HL-60 (cell line): ENCODE results near the gene SRCIN1.
A peak's percentile ranks its signal among the peaks of the same experiment; 100 is the strongest.

Experiments
- DNase-seq, 2 experiments: peaks; one replicate each; pipeline ENCODE4 v3.0.0-alpha.2; 2010 to 2020; ENCODE audit warnings: low read depth in 1 of 2, low spot score in 1 of 2
- H3K27ac ChIP-seq: fragments of 250-450 bp; sonication (Bioruptor Pico); replicated peaks from 2 replicates; pipeline ENCODE4 v1.5.1; 2020; ENCODE audit warnings: mild to moderate bottlenecking, moderate library complexity
- H3K27me3 ChIP-seq: fragments of 250-450 bp; sonication (Bioruptor Pico); 2 replicates; pipeline ENCODE4 v1.5.1; 2021; ENCODE audit warnings: mild to moderate bottlenecking, moderate library complexity; ENCODE audit not compliant: insufficient read depth, poor library complexity, severe bottlenecking
- H3K4me3 ChIP-seq: replicated peaks from 2 replicates; pipeline ENCODE4 v1.5.1; 2011; ENCODE audit warnings: mild to moderate bottlenecking, control low read depth, low read length; ENCODE audit not compliant: insufficient read depth
- CTCF ChIP-seq: IDR thresholded peaks from one replicate; pipeline ENCODE4 v1.5.1; 2011; ENCODE audit warnings: low read length, control low read depth, inconsistent platforms; ENCODE audit not compliant: insufficient read depth
- GABPA ChIP-seq: IDR thresholded peaks from 2 replicates; pipeline ENCODE4 v1.6.1; 2012; ENCODE audit warnings: low read depth
- POLR2AphosphoS5 ChIP-seq: IDR thresholded peaks from 2 replicates; pipeline ENCODE4 v1.6.1; 2012; ENCODE audit warnings: low read depth
- REST ChIP-seq: IDR thresholded peaks from 2 replicates; pipeline ENCODE4 v1.6.1; 2012; ENCODE audit warnings: low read depth; ENCODE audit not compliant: insufficient replicate concordance
- SPI1 ChIP-seq: IDR thresholded peaks from 2 replicates; pipeline ENCODE4 v1.6.1; 2012; ENCODE audit warnings: low read depth, mild to moderate bottlenecking, borderline replicate concordance

SRCIN1 gene

GRCh38 chr17:38557396-38557795 lies 48.4 kb downstream of the SRCIN1 start:
- TF ChIP-seq REST: no peak
- TF ChIP-seq POLR2AphosphoS5: no peak
- no peak for TF ChIP-seq GABPA
- TF ChIP-seq SPI1: no peak
- no peak for TF ChIP-seq CTCF
- peaks cover 18% of the 10 kb centered on the region for H3K27me3 ChIP-seq
- DNase-seq: no peak
- no peak overlapping the region for H3K27ac ChIP-seq
- no peak overlapping the region for H3K4me3 ChIP-seq

GRCh38 chr17:38556239-38556638 lies 49.5 kb downstream of the SRCIN1 start:
- no peak overlapping the region for H3K4me3 ChIP-seq
- no peak for TF ChIP-seq POLR2AphosphoS5
- TF ChIP-seq GABPA: no peak
- TF ChIP-seq CTCF: no peak
- TF ChIP-seq SPI1: peak; percentile 99
- no peak for TF ChIP-seq REST
- H3K27ac ChIP-seq: no peak overlapping the region
- H3K27me3 ChIP-seq: peaks cover 12% of the 10 kb centered on the region
- peak in 1 of 2 experiments; percentile 57 for DNase-seq

GRCh38 chr17:38554430-38555350 lies 51.1 kb downstream of the SRCIN1 start:
- no peak overlapping the region for H3K27ac ChIP-seq
- peak in 1 of 2 experiments; percentile 26 for DNase-seq
- H3K4me3 ChIP-seq: no peak overlapping the region
- peaks cover under 1% of the 10 kb centered on the region for H3K27me3 ChIP-seq
- TF ChIP-seq REST: no peak
